ENCODE measurements around the gene DHX35. TPM values are rescaled to one million over a fixed set of nuclear protein-coding genes. Genes with fewer than 3 reads are reported as not detected.

Gene DHX35
- total and polyA plus RNA-seq, 2 of the 4 experiments (the other 2 are of a cell fraction) = 9.1 to 13.5 TPM

- POLR2A ChIA-PET (ENCODE audit: unreplicated experiment) = no interaction called here
- no peak overlapping the region for H4K8ac ChIP-seq (ENCODE audit: low read depth in 2 of 2, low read length in 2 of 2)
- no peak overlapping the region for H4K91ac ChIP-seq (ENCODE audit: insufficient read depth, low read depth, low read length)
- no peak overlapping the region for H3K4ac ChIP-seq (ENCODE audit: low read depth, low read length)
- H3K23ac ChIP-seq (ENCODE audit: low read depth, low read length) = no peak overlapping the region
- no peak overlapping the region for H4K5ac ChIP-seq (ENCODE audit: low read depth, low read length)
- no peak overlapping the region for H2AK9ac ChIP-seq (replicated peaks; ENCODE audit: low read depth, low read length, poor library complexity)
- no peak overlapping the region for H2BK120ac ChIP-seq (ENCODE audit: low read depth, low read length)
- H3K79me1 ChIP-seq (ENCODE audit: low read depth in 1 of 2, low read length in 2 of 2) = no peaks in the 10 kb centered on the region
- peaks cover 13% of the 10 kb centered on the region for H3K27me3 ChIP-seq (ENCODE audit: control insufficient read depth, insufficient read depth, low read length)
- no peak overlapping the region for H3K4me3 ChIP-seq (ENCODE audit: insufficient read depth, low read depth, low read length)
- H2BK15ac ChIP-seq (ENCODE audit: low read depth, low read length) = no peak overlapping the region
- H3K27ac ChIP-seq (ENCODE audit: insufficient read depth, low read length) = no peak overlapping the region
- no peaks in the 10 kb centered on the region for H4K20me1 ChIP-seq (ENCODE audit: insufficient read depth, low read length)
- no TSS peak for BruUV-seq (replicated peaks)
- dilution Hi-C loops (cut with HindIII; ENCODE audit: low sequenced_read_pairs, unreplicated experiment) (no loop called here), in situ Hi-C loops (cut with MboI; ENCODE audit: low sequenced_read_pairs) (no loop called here), intact Hi-C loops (cut with micrococcal nuclease) (no loop called here)
- 8% methylated on average over 2 of the region's 6 CpGs; no CpG with 5 or more reads in 1 of the 2 experiments for WGBS, 2 experiments (ENCODE audit: extremely low coverage in 2 of 2, insufficient read length in 1 of 2)
- CTCF ChIA-PET = no interaction called here
- no peaks in the 10 kb centered on the region for H3K4me1 ChIP-seq (ENCODE audit: control insufficient read depth, insufficient read depth, low read length)
- TF ChIP-seq RCOR1 (IDR thresholded peaks at IDR 0.05; ENCODE audit: insufficient replicate concordance, low read length) (no peak), MAFK (IDR thresholded peaks at IDR 0.05; ENCODE audit: low read depth, low read length) (no peak), RAD21 (IDR thresholded peaks at IDR 0.05; ENCODE audit: low read length) (no peak), SMC3 (IDR thresholded peaks at IDR 0.05; ENCODE audit: low read depth, low read length) (no peak), FOS (IDR thresholded peaks at IDR 0.05; ENCODE audit: low read depth, low read length) (no peak), CTCF (conservative IDR thresholded peaks at IDR 0.05; ENCODE audit: low read depth, low read length) (no peak), RFX5 (IDR thresholded peaks at IDR 0.05; ENCODE audit: low read depth, low read length) (no peak), ELK1 (IDR thresholded peaks at IDR 0.05; ENCODE audit: borderline replicate concordance, low read depth, low read length) (no peak), POLR2A (IDR thresholded peaks at IDR 0.05; ENCODE audit: low read depth, low read length) (no peak), MXI1 (IDR thresholded peaks at IDR 0.05; ENCODE audit: borderline replicate concordance, low read depth, low read length) (no peak), MAZ (IDR thresholded peaks at IDR 0.05; ENCODE audit: borderline replicate concordance, low read depth, low read length) (no peak), CHD1 (IDR thresholded peaks at IDR 0.05; ENCODE audit: low read depth, low read length) (no peak), NFE2L2 (IDR thresholded peaks at IDR 0.05; ENCODE audit: low read depth, low read length) (no peak), CEBPB (IDR thresholded peaks at IDR 0.05; ENCODE audit: low read depth, low read length) (no peak), USF2 (IDR thresholded peaks at IDR 0.05; ENCODE audit: low read depth, low read length) (no peak), BHLHE40 (IDR thresholded peaks at IDR 0.05; ENCODE audit: low read depth, low read length) (no peak)
- H3K56ac ChIP-seq (ENCODE audit: extremely low read depth, insufficient read depth, low read length) = no peak overlapping the region
- no peak overlapping the region for H2BK20ac ChIP-seq (ENCODE audit: low read depth, low read length)
- H3K9me3 ChIP-seq (ENCODE audit: control insufficient read depth, insufficient read depth, low read length) = peaks cover 2% of the 10 kb centered on the region; the same call in 1 of the 2 replicates
- H3K9me1 ChIP-seq (ENCODE audit: insufficient read depth, low read length) = no peaks in the 10 kb centered on the region
- H3K9ac ChIP-seq (ENCODE audit: low read depth, low read length) = no peak overlapping the region
- no peak overlapping the region for H3K4me2 ChIP-seq (ENCODE audit: low read depth, low read length)
- H2AK5ac ChIP-seq (ENCODE audit: low read depth, low read length) = no peak overlapping the region
- no peaks in the 10 kb centered on the region for H3K36me3 ChIP-seq (ENCODE audit: control insufficient read depth, insufficient read depth, low read length)
- no peak overlapping the region for H3K18ac ChIP-seq (ENCODE audit: low read depth, low read length)
- no peak overlapping the region for H3K14ac ChIP-seq (replicated peaks; ENCODE audit: low read depth, low read length)
- no peak overlapping the region for H2AFZ ChIP-seq (replicated peaks; ENCODE audit: low read length, poor library complexity)
- DNase-seq = no peak
- no peak overlapping the region for H2BK5ac ChIP-seq (ENCODE audit: low read depth, low read length, poor library complexity, severe bottlenecking)
- ATAC-seq (ENCODE audit: low read depth) = no peak
These were observed 121.6 kb downstream of the DHX35 start for GRCh38 chr20:39083761-39084160.

Data from IMR-90 (cell line).